HG03039 (cell line): ENCODE results near the gene MSLN.
"Not testable (repeated sequence)": the region's sequence is repeated elsewhere in the genome, so short reads cannot be mapped to it uniquely, and the experiment has no call there.

Experiments
- ATAC-seq: cut with Tn5 transposase; IDR thresholded peaks from one replicate; pipeline ENCODE4 v1.9.1; 2021; ENCODE audit warnings: mild to moderate bottlenecking, moderate library complexity; ENCODE audit not compliant: unreplicated experiment

The MSLN gene

GRCh38 chr16:754121-754607 lies 6.4 kb upstream of the MSLN start:
- ATAC-seq = not testable (repeated sequence)

GRCh38 chr16:754656-755055 lies 5.9 kb upstream of the MSLN start:
- ATAC-seq = no peak

GRCh38 chr16:756428-756827 lies 4.1 kb upstream of the MSLN start:
- ATAC-seq = no peak

GRCh38 chr16:759110-759910 lies 1.2 kb upstream of the MSLN start:
- no peak for ATAC-seq

- ATAC-seq = no peak
Observed at GRCh38 chr16:760065-760464, 469 bp upstream of the MSLN start.

- no peak for ATAC-seq
Observed at GRCh38 chr16:761625-762513, 1.3 kb downstream of the MSLN start.

- ATAC-seq = no peak
Observed at GRCh38 chr16:762595-763268, 2.2 kb downstream of the MSLN start.

GRCh38 chr16:763369-764183 lies 3.0 kb downstream of the MSLN start:
- ATAC-seq = no peak

- no peak for ATAC-seq
Observed at GRCh38 chr16:764184-764750, 3.7 kb downstream of the MSLN start.

GRCh38 chr16:764848-765487 lies 4.4 kb downstream of the MSLN start:
- ATAC-seq = no peak

GRCh38 chr16:765488-765865 lies 4.9 kb downstream of the MSLN start:
- ATAC-seq = no peak

- ATAC-seq = no peak
Observed at GRCh38 chr16:766008-766819, 5.7 kb downstream of the MSLN start.

- ATAC-seq = no peak
Observed at GRCh38 chr16:766820-767640, 6.5 kb downstream of the MSLN start.

- no peak for ATAC-seq
Observed at GRCh38 chr16:767743-768235, 7.3 kb downstream of the MSLN start.

GRCh38 chr16:768428-768827 lies 7.9 kb downstream of the MSLN start:
- ATAC-seq = no peak

GRCh38 chr16:769184-769784 lies 8.8 kb downstream of the MSLN start:
- ATAC-seq = no peak

GRCh38 chr16:769934-770333 lies 9.4 kb downstream of the MSLN start:
- no peak for ATAC-seq
